Fibroblast of villous mesenchyme (primary cell): ENCODE measurements around the gene PEX6. TPM values are rescaled to one million over a fixed set of nuclear protein-coding genes. Genes with fewer than 3 reads are reported as not detected.
A peak's percentile ranks its signal among the peaks of the same experiment; 100 is the strongest.
"Not testable (repeated sequence)": the region's sequence is repeated elsewhere in the genome, so short reads cannot be mapped to it uniquely, and the experiment has no call there.

Experiments used
- DNase-seq: peaks from one replicate; pipeline ENCODE4 v3.0.0-alpha.2; 2010; ENCODE audit warnings: low read depth
- H3K4me3 ChIP-seq: 2 replicates; pipeline ENCODE4 v1.5.1; 2011; ENCODE audit warnings: low read depth, mild to moderate bottlenecking, low read length
- total RNA-seq: library from RNA; depleted of rRNA; stranded (reverse); fragments of >200 nt; gene quantifications from 2 replicates; pipeline ENCODE4 v1.2.3, GENCODE V29; 2012
- TF ChIP-seq, protein P1 (sequence below): IDR thresholded peaks from 2 replicates; pipeline ENCODE4 v1.5.1; 2012; ENCODE audit warnings: low read depth, mild to moderate bottlenecking, low read length; ENCODE audit not compliant: insufficient read depth

The PEX6 gene
- total RNA-seq, 1 donor = 41.0 TPM

DNA sequence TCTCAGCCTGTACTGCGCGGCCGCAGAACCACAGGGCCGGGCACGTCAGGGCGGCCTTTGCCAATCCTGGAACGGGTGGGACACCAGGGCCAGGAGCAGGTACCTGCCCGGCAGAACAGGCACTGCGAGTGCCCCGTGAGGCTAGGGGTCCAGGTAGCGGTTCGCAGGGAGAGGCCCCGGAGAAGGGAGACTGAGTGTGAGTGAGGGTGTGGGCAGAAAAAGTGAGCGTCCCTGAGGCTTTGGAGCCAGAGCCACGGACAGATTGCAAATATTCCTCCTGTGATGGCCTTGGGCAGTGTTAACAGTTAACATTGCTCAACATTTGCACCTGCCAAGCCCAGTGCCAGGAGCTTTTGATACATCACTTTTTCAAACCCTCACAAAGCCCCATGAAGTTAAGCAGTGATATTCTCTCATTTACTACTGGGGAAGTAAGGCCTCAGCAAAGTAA, 17.9 kb downstream of the PEX6 start:
- DNase-seq = no peak
- TF ChIP-seq, protein P1, sequence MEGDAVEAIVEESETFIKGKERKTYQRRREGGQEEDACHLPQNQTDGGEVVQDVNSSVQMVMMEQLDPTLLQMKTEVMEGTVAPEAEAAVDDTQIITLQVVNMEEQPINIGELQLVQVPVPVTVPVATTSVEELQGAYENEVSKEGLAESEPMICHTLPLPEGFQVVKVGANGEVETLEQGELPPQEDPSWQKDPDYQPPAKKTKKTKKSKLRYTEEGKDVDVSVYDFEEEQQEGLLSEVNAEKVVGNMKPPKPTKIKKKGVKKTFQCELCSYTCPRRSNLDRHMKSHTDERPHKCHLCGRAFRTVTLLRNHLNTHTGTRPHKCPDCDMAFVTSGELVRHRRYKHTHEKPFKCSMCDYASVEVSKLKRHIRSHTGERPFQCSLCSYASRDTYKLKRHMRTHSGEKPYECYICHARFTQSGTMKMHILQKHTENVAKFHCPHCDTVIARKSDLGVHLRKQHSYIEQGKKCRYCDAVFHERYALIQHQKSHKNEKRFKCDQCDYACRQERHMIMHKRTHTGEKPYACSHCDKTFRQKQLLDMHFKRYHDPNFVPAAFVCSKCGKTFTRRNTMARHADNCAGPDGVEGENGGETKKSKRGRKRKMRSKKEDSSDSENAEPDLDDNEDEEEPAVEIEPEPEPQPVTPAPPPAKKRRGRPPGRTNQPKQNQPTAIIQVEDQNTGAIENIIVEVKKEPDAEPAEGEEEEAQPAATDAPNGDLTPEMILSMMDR = no peak
- H3K4me3 ChIP-seq = peak overlapping the region; percentile 59

DNA sequence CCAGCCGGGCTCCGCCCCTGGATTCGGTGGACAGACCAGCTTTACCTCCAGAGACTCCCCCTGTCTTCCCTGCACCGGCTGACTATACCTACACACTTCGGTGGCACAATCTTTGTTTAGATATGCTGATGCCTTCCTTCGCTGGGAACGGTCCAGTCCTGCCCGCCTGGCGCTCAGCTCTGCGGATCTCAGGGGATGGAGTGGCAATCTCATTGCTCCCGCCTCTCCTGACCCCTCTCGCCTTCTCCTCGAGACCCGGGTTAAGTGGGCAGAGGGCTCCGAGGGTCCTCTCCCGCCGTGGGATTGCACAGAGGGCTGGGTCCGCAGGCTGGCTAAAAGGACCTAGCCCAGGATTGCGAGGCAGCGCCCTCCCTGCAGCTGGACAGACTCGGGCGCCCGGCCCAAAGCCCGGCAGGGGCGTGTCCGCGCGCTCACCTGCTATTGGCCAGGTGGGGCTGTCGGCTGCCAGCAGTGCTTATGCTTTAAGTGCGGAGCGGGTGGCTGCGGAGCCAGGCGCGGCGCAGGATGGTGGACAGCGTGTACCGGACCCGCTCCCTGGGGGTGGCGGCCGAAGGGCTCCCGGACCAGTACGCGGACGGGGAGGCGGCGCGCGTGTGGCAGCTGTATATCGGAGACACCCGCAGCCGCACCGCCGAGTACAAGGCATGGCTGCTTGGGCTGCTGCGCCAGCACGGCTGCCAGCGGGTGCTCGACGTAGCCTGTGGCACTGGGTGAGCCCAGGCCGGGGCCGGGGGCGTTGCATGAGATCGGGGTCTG, 18.6 kb downstream of the PEX6 start, which contains the start of gene GNMT:
TSS of gene GNMT (plus strand) at position 512 of the 777 bp plus-strand sequence. CDS start at position 526, 14 bp downstream.
- TF ChIP-seq, protein P1 = no peak
- peak; percentile 28 for DNase-seq
- H3K4me3 ChIP-seq = peak within 1 kb of the TSS; percentile 59

DNA sequence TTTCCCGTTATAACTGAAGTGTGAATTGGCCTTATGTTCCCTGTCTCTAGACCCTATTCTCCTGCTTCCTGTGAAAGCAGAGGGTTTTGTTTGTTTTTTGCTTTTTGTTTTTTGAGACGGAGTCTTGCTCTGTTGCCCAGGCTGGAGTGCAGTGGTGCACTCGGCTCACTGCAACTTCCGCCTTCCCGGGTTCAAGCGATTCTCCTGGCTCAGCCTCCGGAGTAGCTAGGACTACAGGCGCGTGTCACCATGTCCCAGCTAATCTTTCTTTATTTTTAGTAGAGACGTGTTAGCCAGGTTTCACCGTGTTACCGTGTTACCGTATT, 19.1 kb downstream of the PEX6 start:
- TF ChIP-seq, protein P1 = no peak
- no peak for DNase-seq
- peak overlapping the region; percentile 59 for H3K4me3 ChIP-seq

DNA sequence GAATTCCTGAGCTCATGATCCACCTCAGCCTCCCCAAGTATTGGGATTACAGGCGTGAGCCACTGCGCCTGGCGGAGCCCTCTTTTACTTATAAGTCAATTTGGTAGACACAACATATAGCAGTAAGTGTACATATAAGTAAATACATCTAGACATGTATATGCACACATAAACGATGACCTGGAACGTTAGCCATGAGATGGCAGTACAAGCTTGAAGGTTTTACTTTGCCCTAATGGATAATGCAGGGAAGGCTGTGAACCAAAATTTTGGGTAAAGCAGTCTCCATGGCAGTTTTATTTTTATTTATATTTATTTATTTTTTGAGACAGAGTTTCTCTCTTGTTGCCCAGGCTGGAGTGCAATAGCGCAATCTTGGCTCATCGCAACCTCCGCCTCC, 20.9 kb downstream of the PEX6 start:
- TF ChIP-seq, protein P1 = no peak
- DNase-seq = no peak
- H3K4me3 ChIP-seq = no peak overlapping the region

DNA sequence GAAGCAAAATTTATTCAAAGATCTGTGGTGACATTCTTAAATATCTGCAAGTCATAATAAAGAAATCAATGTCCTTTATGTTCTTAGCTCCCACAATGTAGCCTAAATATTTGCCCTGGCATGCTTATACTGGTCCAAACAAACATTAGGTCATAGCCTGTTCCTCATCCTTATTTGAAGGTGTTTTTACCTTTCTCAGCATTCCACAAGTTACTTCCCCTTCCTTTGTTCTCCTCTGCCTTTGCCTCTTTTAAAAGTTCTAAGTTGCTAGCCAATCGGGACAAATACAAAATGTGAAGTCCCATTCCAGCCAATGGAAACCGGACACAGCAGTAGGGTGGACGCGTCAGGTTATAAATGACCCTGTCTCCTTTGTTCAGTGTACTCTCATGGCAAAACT, 24.6 kb downstream of the PEX6 start:
- not testable (repeated sequence) for DNase-seq, H3K4me3 ChIP-seq

DNA sequence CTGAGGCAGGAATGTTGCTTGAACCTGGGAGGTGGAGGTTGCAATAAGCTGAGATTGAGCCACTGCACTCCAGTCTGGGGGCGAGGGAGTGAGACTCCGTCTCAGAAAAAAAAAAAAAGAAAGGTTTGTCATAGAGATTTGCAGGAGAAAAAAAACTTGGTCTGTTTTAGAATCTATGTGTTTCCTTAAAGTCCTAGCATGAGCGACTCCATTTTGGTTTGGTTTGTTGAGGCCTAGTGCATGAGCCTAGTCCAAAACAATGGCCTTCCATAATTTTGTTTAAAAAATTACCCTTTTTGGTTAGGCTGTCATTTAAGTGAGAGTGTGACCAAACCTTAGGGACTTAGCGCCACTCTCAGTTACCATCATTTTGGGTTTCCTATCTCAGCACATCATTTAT, 26.6 kb downstream of the PEX6 start:
- H3K4me3 ChIP-seq = no peak overlapping the region
- TF ChIP-seq, protein P1 = no peak
- no peak for DNase-seq

DNA sequence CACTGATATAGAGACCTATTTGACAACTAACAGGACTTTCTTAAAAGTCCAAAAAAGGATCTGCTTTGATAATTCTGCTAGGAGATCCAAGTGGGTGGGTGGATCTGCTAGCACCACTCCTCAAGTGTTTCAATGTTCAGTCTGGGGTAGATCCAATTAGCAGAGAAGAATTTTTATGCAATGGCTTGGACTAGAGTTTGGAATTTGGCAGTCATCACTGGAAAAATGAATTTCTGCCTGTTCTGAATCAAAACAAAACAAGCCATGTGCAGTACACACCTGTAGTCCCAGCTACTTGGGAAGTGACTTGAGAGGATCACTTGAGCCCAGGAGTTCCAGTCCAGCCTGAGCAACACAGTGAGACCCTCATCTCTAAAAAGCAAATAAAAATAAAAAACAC, 31.0 kb downstream of the PEX6 start:
- TF ChIP-seq, protein P1 = no peak

More for the DNA sequence above, 31.0 kb downstream of the PEX6 start:
- H3K4me3 ChIP-seq = no peak overlapping the region
- no peak for DNase-seq
